ENCODE measurements around the gene UPK1A.

Gene UPK1A

GRCh38 chr19:35693835-35694599 is 27.7 kb downstream of the UPK1A start:
- TF ChIP-seq MYC (IDR thresholded peaks at IDR 0.05; ENCODE audit: low read depth, low read length) (0 out of 2 replicates have a peak, but pooled peaks have one; percentile 13), CTCF (IDR thresholded peaks at IDR 0.05; ENCODE audit: low read depth, low read length) (peak; percentile 91), MAX (IDR thresholded peaks at IDR 0.05; ENCODE audit: low read depth, low read length) (no peak), POLR2A (IDR thresholded peaks at IDR 0.05; ENCODE audit: extremely low read depth, insufficient read length) (no peak)
- DNase-seq (ENCODE audit: low read depth), result peak; percentile 77
- no peak overlapping the region for H3K4me3 ChIP-seq (ENCODE audit: low read depth, low read length)

DNA sequence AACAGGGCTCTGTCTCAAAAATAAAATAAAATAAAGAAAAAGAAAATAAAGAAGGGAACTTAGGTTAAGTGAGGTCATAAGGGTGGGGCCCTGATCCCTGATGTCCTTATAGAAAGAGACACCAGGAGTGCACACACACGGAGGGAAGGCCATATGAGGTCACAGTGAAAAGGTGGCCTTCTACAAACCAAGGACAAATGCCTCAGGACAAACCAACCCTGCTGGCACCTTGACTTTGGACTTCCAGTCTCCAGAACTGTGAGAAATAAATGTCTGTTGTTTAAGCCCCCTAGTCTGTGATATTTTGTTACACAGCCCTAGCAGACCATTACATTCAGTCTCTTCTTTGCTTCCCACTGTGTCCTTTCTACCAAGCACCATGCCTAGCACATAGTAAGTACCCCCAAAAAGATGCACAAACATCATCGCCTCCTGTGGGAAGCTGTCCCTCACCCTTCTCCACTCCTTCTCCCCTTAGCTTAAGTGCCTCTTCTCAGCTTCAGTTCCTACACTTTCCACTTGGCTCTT is 29.6 kb downstream of the UPK1A start:
- no peak for DNase-seq (ENCODE audit: low read depth)
- no peak overlapping the region for H3K4me3 ChIP-seq (ENCODE audit: low read depth, low read length)
- no peak for TF ChIP-seq MAX (IDR thresholded peaks at IDR 0.05; ENCODE audit: low read depth, low read length)

GRCh38 chr19:35696835-35697234 is 30.5 kb downstream of the UPK1A start:
- DNase-seq (ENCODE audit: low read depth), result no peak
- H3K4me3 ChIP-seq (ENCODE audit: low read depth, low read length), result no peak overlapping the region
- TF ChIP-seq CTCF (IDR thresholded peaks at IDR 0.05; ENCODE audit: low read depth, low read length) (no peak), MAX (IDR thresholded peaks at IDR 0.05; ENCODE audit: low read depth, low read length) (no peak), POLR2A (IDR thresholded peaks at IDR 0.05; ENCODE audit: extremely low read depth, insufficient read length) (no peak), MYC (IDR thresholded peaks at IDR 0.05; ENCODE audit: low read depth, low read length) (no peak)

DNA sequence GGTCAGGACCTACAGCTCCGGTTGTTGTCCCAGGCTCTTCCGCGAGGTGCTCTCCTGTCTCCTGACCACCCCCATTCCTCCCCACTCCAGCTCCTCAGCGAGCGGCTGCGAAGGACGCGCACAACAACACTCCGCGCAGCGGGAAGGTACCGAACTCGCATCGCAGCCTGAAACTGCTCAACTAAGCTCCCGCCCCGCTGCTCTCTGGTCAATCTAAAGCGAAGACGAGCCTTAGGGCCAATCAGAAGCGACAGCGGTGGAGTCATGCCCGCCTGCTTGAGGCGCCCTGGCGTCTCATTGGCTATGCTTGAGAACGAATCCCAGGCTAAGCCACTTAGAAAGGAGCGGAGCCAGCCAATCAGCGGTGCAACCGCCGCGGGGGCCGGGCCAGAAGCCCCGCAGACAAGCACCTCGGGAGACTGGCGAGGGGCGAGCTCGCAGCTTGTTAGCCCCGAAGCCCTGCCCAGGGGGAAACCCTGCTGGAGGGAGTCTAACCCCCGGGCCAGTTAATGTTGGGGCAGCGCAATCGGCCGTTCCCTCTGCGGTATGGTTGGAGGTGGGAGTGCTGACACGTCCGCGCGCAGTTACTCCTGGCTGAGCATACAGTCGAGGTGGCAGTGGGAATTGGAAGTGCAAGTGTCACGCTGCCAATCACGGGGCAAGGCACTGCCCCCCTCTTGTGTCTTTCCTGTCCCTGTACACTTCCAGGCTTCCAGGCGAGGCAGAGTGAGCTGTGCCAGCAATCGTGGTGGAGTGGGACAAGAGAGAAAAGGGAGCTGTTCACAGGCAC is 36.1 kb downstream of the UPK1A start:
- TF ChIP-seq CTCF (IDR thresholded peaks at IDR 0.05; ENCODE audit: low read depth, low read length), result no peak
- TF ChIP-seq MAX (IDR thresholded peaks at IDR 0.05; ENCODE audit: low read depth, low read length), result no peak
- no peak for TF ChIP-seq POLR2A (IDR thresholded peaks at IDR 0.05; ENCODE audit: extremely low read depth, insufficient read length)
- no peak for TF ChIP-seq MYC (IDR thresholded peaks at IDR 0.05; ENCODE audit: low read depth, low read length)
- H3K4me3 ChIP-seq (ENCODE audit: low read depth, low read length), result no peak overlapping the region

GRCh38 chr19:35703343-35703742 is 37.0 kb downstream of the UPK1A start:
- TF ChIP-seq CTCF (IDR thresholded peaks at IDR 0.05; ENCODE audit: low read depth, low read length) (no peak), MAX (IDR thresholded peaks at IDR 0.05; ENCODE audit: low read depth, low read length) (no peak), POLR2A (IDR thresholded peaks at IDR 0.05; ENCODE audit: extremely low read depth, insufficient read length) (no peak), MYC (IDR thresholded peaks at IDR 0.05; ENCODE audit: low read depth, low read length) (no peak)
- DNase-seq (ENCODE audit: low read depth), result no peak
- H3K4me3 ChIP-seq (ENCODE audit: low read depth, low read length), result no peak overlapping the region

More for the DNA sequence above, 36.1 kb downstream of the UPK1A start:
- DNase-seq (ENCODE audit: low read depth), result peak; percentile 85

DNA sequence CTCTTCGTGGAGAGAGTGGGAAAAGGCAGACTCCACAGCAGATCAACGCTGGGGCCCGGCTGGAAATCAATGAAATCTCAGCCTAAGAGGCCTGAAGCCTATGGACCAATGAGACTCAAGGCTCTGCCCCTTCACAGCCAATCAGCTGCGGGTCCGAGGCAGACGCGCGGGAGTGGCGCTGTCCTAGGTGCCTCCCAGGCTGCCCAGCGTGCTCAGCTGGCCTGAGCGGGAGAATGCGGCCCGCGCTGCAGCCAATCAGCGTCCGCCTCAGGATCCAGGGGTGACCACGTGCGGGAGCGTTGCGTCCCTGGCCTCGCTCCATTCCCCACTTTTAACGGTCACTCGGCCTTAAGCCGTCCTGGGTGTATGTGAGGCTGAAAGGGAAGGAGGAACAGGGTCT is 37.9 kb downstream of the UPK1A start, which contains the start of gene ZBTB32:
TSS of gene ZBTB32 (plus strand) at position 341 of the 400 bp plus-strand sequence. CDS start 10,069 bp downstream, outside the sequence.
- no peak within 1 kb of the TSS for H3K4me3 ChIP-seq (ENCODE audit: low read depth, low read length)
- DNase-seq (ENCODE audit: low read depth), result peak; percentile 72
- TF ChIP-seq POLR2A (IDR thresholded peaks at IDR 0.05; ENCODE audit: extremely low read depth, insufficient read length), result no peak
- TF ChIP-seq MYC (IDR thresholded peaks at IDR 0.05; ENCODE audit: low read depth, low read length), result peak; percentile 31; the same call in 1 of the 2 replicates
- TF ChIP-seq CTCF (IDR thresholded peaks at IDR 0.05; ENCODE audit: low read depth, low read length), result no peak
- TF ChIP-seq MAX (IDR thresholded peaks at IDR 0.05; ENCODE audit: low read depth, low read length), result peak; percentile 63

All from NB4 (cell line).